HL-60 (cell line): Measurements from ENCODE around the gene CES5A.

ENCODE experiments used
- DNase-seq, 2 experiments: peaks; one replicate each; pipeline ENCODE4 v3.0.0-alpha.2; 2010 to 2020; ENCODE audit warnings: low read depth in 1 of 2, low spot score in 1 of 2
- H3K27ac ChIP-seq: fragments of 250-450 bp; sonication (Bioruptor Pico); replicated peaks from 2 replicates; pipeline ENCODE4 v1.5.1; 2020; ENCODE audit warnings: mild to moderate bottlenecking, moderate library complexity
- H3K27me3 ChIP-seq: fragments of 250-450 bp; sonication (Bioruptor Pico); 2 replicates; pipeline ENCODE4 v1.5.1; 2021; ENCODE audit warnings: mild to moderate bottlenecking, moderate library complexity; ENCODE audit not compliant: insufficient read depth, poor library complexity, severe bottlenecking
- H3K4me3 ChIP-seq: replicated peaks from 2 replicates; pipeline ENCODE4 v1.5.1; 2011; ENCODE audit warnings: mild to moderate bottlenecking, control low read depth, low read length; ENCODE audit not compliant: insufficient read depth
- CTCF ChIP-seq: IDR thresholded peaks from one replicate; pipeline ENCODE4 v1.5.1; 2011; ENCODE audit warnings: low read length, control low read depth, inconsistent platforms; ENCODE audit not compliant: insufficient read depth
- GABPA ChIP-seq: IDR thresholded peaks from 2 replicates; pipeline ENCODE4 v1.6.1; 2012; ENCODE audit warnings: low read depth
- POLR2AphosphoS5 ChIP-seq: IDR thresholded peaks from 2 replicates; pipeline ENCODE4 v1.6.1; 2012; ENCODE audit warnings: low read depth
- REST ChIP-seq: IDR thresholded peaks from 2 replicates; pipeline ENCODE4 v1.6.1; 2012; ENCODE audit warnings: low read depth; ENCODE audit not compliant: insufficient replicate concordance
- SPI1 ChIP-seq: IDR thresholded peaks from 2 replicates; pipeline ENCODE4 v1.6.1; 2012; ENCODE audit warnings: low read depth, mild to moderate bottlenecking, borderline replicate concordance

The CES5A gene

GRCh38 chr16:55912022-55912421 is 36.8 kb upstream of the CES5A start:
- Histone ChIP-seq H3K4me3 (no peak overlapping the region), H3K27ac (no peak overlapping the region), H3K27me3 (peaks cover 3% of the 10 kb centered on the region)
- TF ChIP-seq POLR2AphosphoS5 (no peak), GABPA (no peak), CTCF (no peak), REST (no peak), SPI1 (no peak)
- no peak for DNase-seq

- DNase-seq = no peak
- H3K27me3 ChIP-seq = peaks cover 3% of the 10 kb centered on the region
- no peak overlapping the region for H3K27ac ChIP-seq
- H3K4me3 ChIP-seq = no peak overlapping the region
- TF ChIP-seq POLR2AphosphoS5 = no peak
- no peak for TF ChIP-seq REST
- TF ChIP-seq GABPA = no peak
- no peak for TF ChIP-seq SPI1
- no peak for TF ChIP-seq CTCF
Measured at GRCh38 chr16:55911616-55912015, 36.4 kb upstream of the CES5A start.

- DNase-seq = no peak
- H3K27me3 ChIP-seq = peaks cover 3% of the 10 kb centered on the region
- TF ChIP-seq SPI1 = no peak
- TF ChIP-seq GABPA = no peak
- TF ChIP-seq CTCF = no peak
- no peak for TF ChIP-seq REST
Measured at GRCh38 chr16:55909876-55910275, 34.7 kb upstream of the CES5A start.

More at GRCh38 chr16:55909876-55910275, 34.7 kb upstream of the CES5A start:
- no peak overlapping the region for H3K4me3 ChIP-seq
- H3K27ac ChIP-seq = no peak overlapping the region
